Psoas muscle (tissue), 8 donors: Measurements from ENCODE around the gene CAPSL. TPM values are rescaled to one million over a fixed set of nuclear protein-coding genes. Genes with fewer than 3 reads are reported as not detected.

Experiments used
- ATAC-seq, 4 donors: fragments of 200-7000 bp; cut with Tn5 transposase; one replicate each; pipeline ENCODE4 v1.9.1; 2020; ENCODE audit warnings: moderate library complexity in 3 of 4, mild to moderate bottlenecking in 2 of 4
- DNase-seq, 2 donors: peaks; one replicate each; pipeline ENCODE4 v3.0.0-alpha.2; 2020
- H3K27ac ChIP-seq: fragments of 200-600 bp; one replicate; pipeline ENCODE4 v1.8.0; 2022
- H3K27me3 ChIP-seq, 3 donors: fragments of 200-600 bp in 1 of 3; one replicate each; pipeline versions ENCODE4 v1.6.1 to v1.8.0; 2013 to 2022; ENCODE audit warnings: low read length in 2 of 3, mild to moderate bottlenecking in 2 of 3, moderate library complexity in 1 of 3; ENCODE audit not compliant: insufficient read depth in 3 of 3
- H3K36me3 ChIP-seq, 2 donors: fragments of 200-600 bp in 1 of 2; one replicate each; pipeline versions ENCODE4 v1.6.1 to v1.8.0; 2013 to 2022; ENCODE audit warnings: low read depth in 1 of 2, mild to moderate bottlenecking in 1 of 2, moderate library complexity in 1 of 2; ENCODE audit not compliant: insufficient read depth in 1 of 2
- H3K4me1 ChIP-seq: fragments of 200-600 bp; one replicate; pipeline ENCODE4 v1.8.0; 2022
- H3K4me3 ChIP-seq: fragments of 200-600 bp; one replicate; pipeline ENCODE4 v1.8.0; 2022; ENCODE audit warnings: mild to moderate bottlenecking
- H3K9me3 ChIP-seq: fragments of 200-600 bp; one replicate; pipeline ENCODE4 v1.8.0; 2022
- CTCF ChIP-seq: fragments of 200-600 bp; IDR thresholded peaks from one replicate; pipeline ENCODE4 v1.8.0; 2022; ENCODE audit warnings: antibody characterized with exemption
- WGBS, 3 donors: extraction: QIAGEN DNeasy Blood & Tissue Kit; methylation state at CpG; one replicate each; pipeline versions ENCODE4 v1.1.6 to v1.1.7; 2013; 5-methylcytosine and 5-hydroxymethylcytosine counted together
- intact Hi-C, 2 donors: fragments of 100-400 bp; cut with DNase I; formaldehyde crosslinking; loops; one replicate each; pipeline versions ENCODE4 v1.11.0 to v1.14.2; 2022
- polyA plus RNA-seq, 3 donors: library from polyadenylated mRNA; stranded (reverse); fragments of 200-250 nt; gene quantifications; one replicate each; pipeline ENCODE4 v1.2.3, GENCODE V29; 2013
- total RNA-seq, 4 donors: library from RNA; stranded (reverse); fragmentation: NEBNext Ultra II Directional in 2 of 4; extraction: Animal tissue kit (Norgen Biotek cat#: 25700) in 2 of 4; gene quantifications; one replicate each; pipeline versions ENCODE4 v1.2.1 to v1.2.4, GENCODE V29; 2021 to 2023
- donor health status: healthy with polysubstance abuse.
- donor health status: DM: no; HTN: no; CAD: no; lungs with moderate emphysema.
- donor health status: Bipolar disorder and iron deficiency.
- donor health status: healthy.
- donor health status: DM: yes; HTN: yes; CAD: no.
- donor health status: DM: no; HTN: no; CAD: no.
- donor health status: DM: no; HTN: no; CAD: no.
- donor health status: DM: yes; HTN: yes; CAD: no.

The CAPSL gene
- total and polyA plus RNA-seq, 7 donors: not detected

GRCh38 chr5:35887321-35888100 is 50.9 kb downstream of the CAPSL start:
- intact Hi-C loops: no loop called here
- ATAC-seq (no peak), DNase-seq (no peak)
- Histone ChIP-seq H3K36me3 (no peaks in the 10 kb centered on the region), H3K9me3 (no peaks in the 10 kb centered on the region), H3K27me3 (no peaks in the 10 kb centered on the region), H3K27ac (no peak overlapping the region), H3K4me3 (no peak overlapping the region), H3K4me1 (no peaks in the 10 kb centered on the region)
- 55 to 61% (median 57%) methylated on average over 5 of the region's 5 CpGs for WGBS, 3 donors
- TF ChIP-seq CTCF: no peak

DNA sequence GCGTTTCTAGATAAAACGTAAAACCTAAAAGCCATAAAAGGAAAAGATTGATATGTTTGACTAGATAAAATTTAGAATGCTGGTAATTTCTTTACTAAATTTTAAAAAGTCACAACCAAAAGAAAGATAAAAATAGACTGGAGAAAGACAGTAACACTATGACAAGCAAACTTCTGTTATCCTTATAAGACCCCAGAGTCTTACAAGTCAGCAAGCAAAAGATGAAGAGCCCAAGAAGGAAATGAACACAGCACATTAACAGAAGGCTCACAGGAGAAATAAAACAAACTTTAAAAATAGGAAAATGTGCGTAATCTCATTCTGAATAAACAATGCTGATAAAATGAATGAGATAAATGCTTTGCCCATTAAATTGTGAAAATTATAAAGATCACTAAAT is 52.0 kb downstream of the CAPSL start:
- intact Hi-C loops: no loop called here
- no peak for DNase-seq
- whole genome bisulfite sequencing, 3 donors: 87 to 89% (median 87%) methylated on average over 3 of the region's 3 CpGs
- H3K36me3 ChIP-seq: no peaks in the 10 kb centered on the region
- H3K27ac ChIP-seq: no peak overlapping the region
- TF ChIP-seq CTCF: no peak
- ATAC-seq: no peak
- no peaks in the 10 kb centered on the region for H3K9me3 ChIP-seq
- no peaks in the 10 kb centered on the region for H3K27me3 ChIP-seq
- H3K4me3 ChIP-seq: no peak overlapping the region
- H3K4me1 ChIP-seq: no peaks in the 10 kb centered on the region

GRCh38 chr5:35884773-35885172 is 53.6 kb downstream of the CAPSL start:
- DNase-seq (no peak), ATAC-seq (no peak)
- Histone ChIP-seq H3K9me3 (no peaks in the 10 kb centered on the region), H3K27me3 (no peaks in the 10 kb centered on the region), H3K36me3 (no peaks in the 10 kb centered on the region), H3K4me3 (no peak overlapping the region), H3K4me1 (no peaks in the 10 kb centered on the region), H3K27ac (no peak overlapping the region)
- TF ChIP-seq CTCF: no peak
- intact Hi-C loops: no loop called here

DNA sequence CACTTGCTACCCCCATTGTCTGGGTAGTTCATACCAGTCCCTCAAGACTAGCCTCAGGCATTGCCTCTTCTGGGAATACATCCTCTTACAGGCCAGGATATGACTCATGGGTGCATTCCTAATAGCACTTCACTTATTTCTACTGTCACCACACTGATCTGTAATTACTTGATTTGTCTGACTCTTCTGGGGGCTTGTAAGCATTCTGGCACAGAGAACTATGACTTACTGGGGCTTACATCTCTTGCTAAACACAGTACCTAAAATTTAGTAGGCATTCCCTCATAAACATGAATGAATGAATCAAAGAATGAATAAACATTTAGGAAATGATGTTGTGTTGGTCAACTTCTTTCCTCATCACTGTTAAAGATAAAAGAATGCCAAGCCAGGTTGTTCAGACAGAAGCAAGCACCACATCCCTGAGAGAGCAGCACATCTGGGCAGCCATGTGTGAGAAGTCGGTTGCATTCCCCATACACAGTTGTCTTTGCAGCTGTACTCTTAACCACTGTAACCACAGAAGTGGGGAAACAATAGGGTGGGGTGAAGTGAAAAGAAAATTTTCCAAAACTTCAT is 54.1 kb downstream of the CAPSL start:
- intact Hi-C loops: no loop called here
- DNase-seq (no peak), ATAC-seq (no peak)
- WGBS, 3 donors: 51 to 55% (median 52%) methylated on average over 1 of the region's 1 CpG
- no peak overlapping the region for H3K27ac ChIP-seq
- TF ChIP-seq CTCF: no peak
- H3K4me1 ChIP-seq: no peaks in the 10 kb centered on the region
- H3K27me3 ChIP-seq: no peaks in the 10 kb centered on the region
- no peak overlapping the region for H3K4me3 ChIP-seq
- H3K36me3 ChIP-seq: no peaks in the 10 kb centered on the region
- H3K9me3 ChIP-seq: no peaks in the 10 kb centered on the region

DNA sequence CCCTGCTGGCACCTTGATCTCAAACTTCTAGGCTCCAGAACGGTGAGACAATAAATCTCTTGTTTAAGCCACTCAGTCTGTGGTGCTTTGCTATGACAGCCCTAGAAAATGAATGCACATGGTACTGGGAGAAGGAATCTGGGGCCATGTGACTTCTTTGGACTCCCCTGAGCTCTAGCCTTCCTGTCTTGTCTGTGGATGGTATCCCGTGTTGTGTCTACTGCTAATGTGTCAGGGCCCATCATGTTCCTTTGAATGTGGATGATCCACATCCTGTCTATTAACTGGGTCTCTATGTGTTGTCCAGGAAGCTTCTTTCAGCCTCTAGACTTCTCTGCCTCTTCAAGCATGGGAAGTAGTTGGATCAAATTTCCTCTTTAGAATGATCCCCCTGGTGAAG is 56.7 kb downstream of the CAPSL start:
- intact Hi-C loops: no loop called here
- H3K4me1 ChIP-seq: no peaks in the 10 kb centered on the region
- ATAC-seq (no peak), DNase-seq (no peak)
- H3K9me3 ChIP-seq: no peaks in the 10 kb centered on the region
- 68 to 71% (median 71%) methylated on average over 2 of the region's 2 CpGs for WGBS, 3 donors
- no peak overlapping the region for H3K27ac ChIP-seq
- no peaks in the 10 kb centered on the region for H3K36me3 ChIP-seq
- H3K27me3 ChIP-seq: no peaks in the 10 kb centered on the region
- TF ChIP-seq CTCF: no peak
- H3K4me3 ChIP-seq: no peak overlapping the region
